ENCODE results near the gene LSAMP.

LSAMP gene

GRCh38 chr3:116176974-116177555 is 268.2 kb downstream of the LSAMP start:
- no peak for TF ChIP-seq CTCF (IDR thresholded peaks at IDR 0.05)

GRCh38 chr3:116166121-116166520 is 279.2 kb downstream of the LSAMP start:
- no peak for TF ChIP-seq CTCF (IDR thresholded peaks at IDR 0.05)

GRCh38 chr3:116165641-116166040 is 279.6 kb downstream of the LSAMP start:
- TF ChIP-seq CTCF (IDR thresholded peaks at IDR 0.05), result no peak

- TF ChIP-seq CTCF (IDR thresholded peaks at IDR 0.05), result no peak
Observed at GRCh38 chr3:116165135-116165534, 280.2 kb downstream of the LSAMP start.

- no peak for TF ChIP-seq CTCF (IDR thresholded peaks at IDR 0.05)
Observed at GRCh38 chr3:116164039-116164438, 281.2 kb downstream of the LSAMP start.

- TF ChIP-seq CTCF (IDR thresholded peaks at IDR 0.05), result no peak
Observed at GRCh38 chr3:116161575-116162525, 283.4 kb downstream of the LSAMP start.

GRCh38 chr3:116160594-116160993 is 284.7 kb downstream of the LSAMP start:
- TF ChIP-seq CTCF (IDR thresholded peaks at IDR 0.05), result no peak

Measured in LNCAP (cell line).